Activated gamma-delta T cell treated with anti-CD3 and anti-CD28 coated beads, Interleukin-2, amount 50 U/mL, for 16 hours (primary cell): ENCODE data around the gene CHURC1.

Experiments used
- DNase-seq: peaks from one replicate; pipeline ENCODE4 v3.0.0-alpha.2; 2020; ENCODE audit warnings: low read depth

CHURC1 gene

DNA sequence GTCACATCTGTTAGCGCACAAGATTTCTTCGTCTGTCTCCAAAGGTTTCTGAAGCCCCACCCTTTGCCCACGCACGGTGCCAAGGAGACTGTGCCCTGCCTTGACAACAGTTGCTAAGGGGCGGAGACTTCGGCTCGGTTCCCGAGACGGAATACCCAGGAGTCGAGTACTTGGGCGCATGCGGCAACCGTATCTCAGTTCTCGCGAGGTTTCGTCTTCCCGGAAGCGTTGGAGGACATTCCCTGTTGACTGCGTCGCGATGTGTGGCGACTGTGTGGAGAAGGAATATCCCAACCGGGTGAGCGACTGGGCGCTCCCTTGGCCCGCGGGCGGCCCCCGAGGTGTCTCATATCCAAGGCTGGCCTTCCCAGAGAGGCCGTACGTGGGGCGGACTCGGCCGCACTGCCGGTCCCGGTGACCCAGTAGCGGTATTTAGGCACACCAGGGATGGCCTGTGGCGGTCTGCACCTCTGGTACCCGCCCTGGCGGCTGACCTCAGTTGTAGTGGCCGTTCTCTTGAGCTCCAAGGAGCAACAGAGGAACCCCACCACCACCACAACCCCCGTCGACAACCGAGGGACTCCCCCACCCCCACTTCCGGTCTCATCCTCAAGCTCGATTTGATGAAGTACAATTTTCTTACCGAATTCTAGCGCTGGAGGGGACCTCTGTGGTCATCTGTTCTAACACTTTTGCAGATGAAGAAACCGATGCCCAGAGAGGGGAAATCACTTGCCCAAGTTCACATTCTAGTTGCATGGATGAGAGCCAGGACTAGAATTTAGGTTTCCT lies at the start of gene CHURC1:
Gene CHURC1, plus strand, starts transcription at position 219 of the 792 bp plus-strand sequence. Its CDS starts 41 bp downstream, at position 260.
- DNase-seq = peak; percentile 93

GRCh38 chr14:64865109-64865508 lies 49.1 kb upstream of the CHURC1 start:
- no peak for DNase-seq

DNA sequence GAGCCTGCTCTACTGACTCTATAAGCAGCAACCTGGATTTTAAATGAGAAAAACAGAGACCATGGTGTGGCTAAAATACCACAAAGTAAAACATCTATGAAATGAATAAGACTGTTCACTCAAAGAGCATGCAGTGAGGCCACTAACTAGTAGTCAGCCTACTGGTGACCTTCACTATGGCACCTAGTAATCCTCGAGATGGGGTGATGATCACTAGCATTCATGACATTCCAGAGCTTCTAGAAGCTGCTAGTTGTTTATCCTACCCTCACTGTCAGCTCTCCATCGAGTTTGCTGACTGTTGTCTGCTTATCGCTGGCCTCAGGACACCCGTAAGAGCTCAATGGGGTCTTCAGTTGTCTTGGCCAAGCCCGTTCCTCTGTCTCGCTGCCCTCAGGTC lies 48.3 kb upstream of the CHURC1 start:
- no peak for DNase-seq

DNA sequence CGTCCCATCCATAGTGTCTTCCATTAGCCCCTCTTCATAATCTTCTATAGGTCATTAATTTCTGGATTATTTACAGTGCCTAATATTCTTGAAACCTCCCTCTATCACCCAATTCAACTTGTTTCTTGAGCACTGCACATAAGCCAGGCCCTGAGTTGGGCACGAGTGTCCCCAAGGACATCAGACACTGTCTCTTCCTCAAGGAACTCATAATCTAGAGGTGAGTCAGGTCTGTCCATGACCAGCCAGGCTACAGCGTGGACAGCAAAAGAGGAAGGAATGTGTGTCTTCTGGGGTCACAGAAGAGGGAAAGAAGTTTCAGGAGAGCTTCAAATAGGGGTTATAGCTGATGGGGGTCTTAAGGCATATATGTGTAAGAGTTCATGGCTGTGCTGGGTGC lies 47.1 kb upstream of the CHURC1 start:
- no peak for DNase-seq

DNA sequence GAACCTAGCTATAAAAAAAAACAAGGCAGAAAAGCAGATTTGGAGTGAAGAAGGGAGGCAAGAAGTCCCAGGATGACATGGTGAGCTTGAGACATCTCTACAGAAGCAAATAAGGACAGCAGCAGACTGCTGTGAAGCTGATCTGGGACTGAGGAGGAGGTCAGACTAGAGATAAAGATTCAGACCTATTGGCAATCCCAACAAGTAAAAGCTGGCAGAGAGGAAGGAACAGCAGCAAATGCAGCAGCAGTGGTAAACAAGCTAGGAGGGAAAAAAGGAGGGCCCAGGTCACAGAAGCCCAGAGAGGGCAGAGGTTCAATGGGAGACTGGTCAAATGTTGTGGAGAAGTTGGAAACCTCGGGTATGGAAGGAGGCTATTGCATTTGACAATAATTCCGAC lies 45.9 kb upstream of the CHURC1 start:
- DNase-seq = no peak

- DNase-seq = no peak
Measured at GRCh38 chr14:64868841-64869240, 45.4 kb upstream of the CHURC1 start.

GRCh38 chr14:64870160-64870559 lies 44.1 kb upstream of the CHURC1 start:
- no peak for DNase-seq

GRCh38 chr14:64871344-64871743 lies 42.9 kb upstream of the CHURC1 start:
- DNase-seq = no peak

DNA sequence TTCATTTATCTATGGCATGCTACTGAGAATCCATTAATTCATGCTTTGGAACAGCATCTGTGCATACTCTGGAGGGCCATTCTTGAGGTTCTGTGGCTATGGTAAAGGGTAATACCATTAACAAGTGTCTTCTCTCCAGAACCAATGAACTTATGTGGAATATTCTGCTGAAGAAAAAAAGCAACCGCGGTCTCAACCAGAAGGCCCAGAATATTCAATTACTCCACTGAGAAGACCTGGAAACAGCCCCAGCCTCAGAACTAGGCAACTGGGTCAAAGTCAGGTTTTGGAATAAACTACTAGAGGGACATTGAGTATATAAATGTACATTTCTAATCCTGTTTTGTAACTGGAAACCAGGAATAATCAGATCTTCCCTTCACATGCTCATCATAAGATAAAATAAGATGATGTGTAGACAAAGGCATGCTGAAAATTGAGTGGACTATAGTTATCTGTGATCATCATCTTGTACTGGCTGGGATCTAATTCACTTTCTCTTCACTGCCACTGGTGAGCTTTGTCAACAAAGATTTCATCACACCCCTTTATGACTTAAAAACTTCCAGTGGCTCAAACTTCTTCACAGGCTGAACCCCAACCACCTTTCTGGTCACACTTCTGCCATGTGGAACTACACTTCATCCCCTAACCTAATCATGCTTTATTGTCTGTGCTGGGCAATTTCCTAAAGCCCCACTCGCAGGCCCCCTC lies 40.6 kb upstream of the CHURC1 start:
- no peak for DNase-seq

- no peak for DNase-seq
Measured at GRCh38 chr14:64875350-64875749, 38.9 kb upstream of the CHURC1 start.

GRCh38 chr14:64877846-64878245 lies 36.4 kb upstream of the CHURC1 start:
- DNase-seq = no peak

DNA sequence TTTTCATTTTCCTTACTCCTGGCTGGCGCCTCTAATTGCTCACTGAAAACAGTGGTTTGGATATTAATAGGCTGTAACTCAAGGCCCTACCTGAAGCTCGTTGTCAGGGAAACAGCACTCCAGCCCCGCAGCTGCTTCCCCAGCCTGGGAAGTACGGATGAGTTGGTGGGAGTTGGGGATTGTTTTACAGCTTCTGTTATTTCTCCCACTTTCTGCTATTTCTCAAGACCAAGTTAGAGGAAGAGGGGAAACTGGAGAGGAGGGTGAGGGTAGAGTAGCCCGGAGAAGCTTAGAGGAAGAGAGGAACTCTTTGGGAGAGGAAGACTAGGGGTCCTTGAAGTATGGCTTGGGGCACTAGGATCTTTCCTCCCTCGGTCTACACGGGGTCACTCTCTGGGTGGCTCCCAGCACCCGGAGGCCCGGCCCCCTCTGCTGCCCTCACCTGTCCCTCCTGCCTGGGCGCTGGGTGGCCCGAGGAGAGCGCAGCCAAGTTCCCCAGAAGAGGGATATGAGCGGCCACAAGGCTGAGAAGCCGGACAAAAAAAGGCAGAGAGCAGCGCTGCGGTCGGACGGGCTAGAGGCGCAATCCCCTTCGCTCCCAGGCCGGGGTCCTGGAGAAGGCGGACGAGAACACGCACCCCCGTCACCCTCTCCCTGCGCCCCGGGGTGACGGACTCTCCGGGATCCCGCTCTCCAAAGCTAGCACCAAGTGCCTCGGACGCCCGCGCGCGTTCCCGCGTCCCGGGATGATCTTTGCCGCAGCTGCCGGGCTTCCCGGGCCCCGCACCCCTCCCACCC lies 35.2 kb upstream of the CHURC1 start:
- no peak for DNase-seq

DNA sequence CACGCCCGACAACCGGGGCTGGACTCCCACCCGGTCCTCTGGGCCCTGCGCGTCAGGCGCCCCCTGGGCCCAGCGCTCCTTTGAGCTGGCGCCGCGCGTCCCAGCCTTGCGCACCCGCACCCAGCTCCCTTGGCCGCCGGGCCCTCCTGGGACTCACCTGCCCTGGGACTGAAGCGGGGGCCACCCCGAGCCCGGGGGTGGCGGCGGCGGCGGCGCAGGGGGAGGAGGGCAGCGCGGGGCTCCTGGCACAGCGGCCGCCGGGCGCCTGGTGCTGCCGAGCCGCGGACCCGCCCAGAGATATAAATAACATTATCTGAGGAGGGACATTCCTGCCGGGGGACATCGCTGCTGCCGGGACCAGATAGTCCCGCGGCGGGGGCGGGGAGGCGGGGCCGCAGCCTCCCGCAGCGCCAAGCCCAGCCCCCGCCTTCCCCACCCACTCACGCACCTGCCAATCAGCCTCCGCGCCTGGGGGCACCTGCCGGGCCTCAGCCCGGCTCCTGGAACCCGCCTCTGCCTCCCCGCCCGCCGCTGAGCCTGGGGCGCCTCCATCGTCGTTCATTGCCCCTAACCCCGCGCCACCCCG lies 34.5 kb upstream of the CHURC1 start, which contains the start of gene SPTB:
Gene SPTB, minus strand, starts transcription at position 273 of the 586 bp plus-strand sequence. CDS start 56,813 bp downstream, outside the sequence.
- DNase-seq = peak; percentile 38

- DNase-seq = peak; percentile 33
Measured at GRCh38 chr14:64880221-64881121, 33.8 kb upstream of the CHURC1 start.

GRCh38 chr14:64885559-64885958 lies 28.7 kb upstream of the CHURC1 start:
- no peak for DNase-seq

- DNase-seq = no peak
Measured at GRCh38 chr14:64889352-64889751, 24.9 kb upstream of the CHURC1 start.

GRCh38 chr14:64891173-64891838 lies 22.9 kb upstream of the CHURC1 start:
- DNase-seq = no peak

DNA sequence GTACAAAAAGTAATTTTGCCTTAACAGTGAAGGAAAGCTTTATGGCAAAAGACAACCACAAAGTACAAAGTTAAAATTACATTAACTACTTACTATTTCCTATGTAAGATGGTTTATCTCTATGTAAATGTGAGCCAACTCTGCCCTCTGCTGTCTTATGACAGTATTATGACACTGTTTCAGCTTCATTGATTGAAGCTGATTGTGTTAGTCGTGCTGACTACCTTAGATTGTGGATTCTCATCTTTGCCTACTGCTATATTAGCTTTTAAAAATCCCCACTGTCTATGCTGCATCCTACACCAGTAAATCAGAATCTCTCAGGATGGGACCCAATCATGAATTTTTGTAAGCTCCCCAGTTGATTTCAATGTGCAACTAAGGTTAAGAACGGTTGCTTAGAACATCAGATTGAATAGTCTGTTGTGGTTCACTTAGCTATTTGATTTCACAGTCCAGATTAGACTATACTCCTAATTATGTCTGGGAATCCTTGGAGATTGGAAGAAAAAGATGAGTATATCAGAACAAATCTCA lies 22.3 kb upstream of the CHURC1 start:
- no peak for DNase-seq

- DNase-seq = no peak
Measured at GRCh38 chr14:64899958-64900357, 14.3 kb upstream of the CHURC1 start.

DNA sequence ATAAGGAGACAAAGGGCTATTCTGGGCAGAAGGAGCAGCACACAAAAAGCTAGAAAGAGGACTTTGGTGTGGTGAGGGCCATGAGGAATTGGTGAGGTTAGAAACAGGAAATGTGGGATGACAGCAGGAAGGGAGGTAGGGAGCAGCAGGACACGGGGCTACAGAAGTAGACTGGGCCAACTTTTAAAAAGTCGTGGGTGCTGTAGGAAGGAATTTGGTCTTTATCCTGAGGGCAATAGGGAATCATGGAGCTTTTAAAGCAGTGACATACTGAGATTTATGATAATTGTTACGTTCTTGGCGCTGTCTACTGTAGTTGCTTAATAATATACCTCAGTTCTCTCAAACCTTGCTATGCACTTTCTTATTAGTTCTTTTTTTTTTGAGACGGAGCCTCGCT lies 8.2 kb upstream of the CHURC1 start:
- DNase-seq = no peak
